Fibroblast of villous mesenchyme (primary cell): ENCODE measurements around the gene ITM2C. TPM values are rescaled to one million over a fixed set of nuclear protein-coding genes. Genes with fewer than 3 reads are reported as not detected.

Experiments used
- DNase-seq: peaks from one replicate; pipeline ENCODE4 v3.0.0-alpha.2; 2010; ENCODE audit warnings: low read depth
- H3K4me3 ChIP-seq: 2 replicates; pipeline ENCODE4 v1.5.1; 2011; ENCODE audit warnings: low read depth, mild to moderate bottlenecking, low read length
- CTCF ChIP-seq: IDR thresholded peaks from 2 replicates; pipeline ENCODE4 v1.5.1; 2012; ENCODE audit warnings: low read depth, mild to moderate bottlenecking, low read length; ENCODE audit not compliant: insufficient read depth
- total RNA-seq: library from RNA; depleted of rRNA; stranded (reverse); fragments of >200 nt; gene quantifications from 2 replicates; pipeline ENCODE4 v1.2.3, GENCODE V29; 2012

Gene ITM2C
- total RNA-seq, 1 donor, result 37.1 TPM

GRCh38 chr2:230863442-230864121 is 1.2 kb upstream of the ITM2C start:
- no peak for DNase-seq
- H3K4me3 ChIP-seq, result no peak overlapping the region
- TF ChIP-seq CTCF, result no peak

GRCh38 chr2:230864122-230864604 is 579 bp upstream of the ITM2C start:
- H3K4me3 ChIP-seq, result peak overlapping the region; percentile 69
- no peak for DNase-seq
- TF ChIP-seq CTCF, result no peak

GRCh38 chr2:230865307-230865765 is 594 bp downstream of the ITM2C start:
- H3K4me3 ChIP-seq, result peak overlapping the region; percentile 69
- no peak for TF ChIP-seq CTCF
- no peak for DNase-seq

GRCh38 chr2:230865766-230866755 is 1.3 kb downstream of the ITM2C start:
- peak overlapping the region; percentile 69 for H3K4me3 ChIP-seq
- peak; percentile 19 for TF ChIP-seq CTCF
- peak; percentile 14 for DNase-seq

- TF ChIP-seq CTCF, result no peak
- DNase-seq, result peak; percentile 12
- no peak overlapping the region for H3K4me3 ChIP-seq
Measured at GRCh38 chr2:230866756-230867523, 2.2 kb downstream of the ITM2C start.

- no peak for DNase-seq
- TF ChIP-seq CTCF, result no peak
- H3K4me3 ChIP-seq, result no peak overlapping the region
Measured at GRCh38 chr2:230868161-230868946, 3.6 kb downstream of the ITM2C start.
